Mucosa of descending colon (tissue), 3 donors: Measurements from ENCODE around the gene URB1. TPM values are rescaled to one million over a fixed set of nuclear protein-coding genes. Genes with fewer than 3 reads are reported as not detected.

Experiments used
- ATAC-seq: fragments of 200-7000 bp; cut with Tn5 transposase; one replicate; pipeline ENCODE4 v1.9.1; 2020; ENCODE audit warnings: mild to moderate bottlenecking, moderate library complexity
- DNase-seq, 3 donors: peaks; one replicate each; pipeline ENCODE4 v3.0.0-alpha.2; 2020
- H3K36me3 ChIP-seq: fragments of 200-600 bp; one replicate; pipeline ENCODE4 v1.8.0; 2021; ENCODE audit warnings: low read depth, mild to moderate bottlenecking
- H3K4me1 ChIP-seq: fragments of 200-600 bp; one replicate; pipeline ENCODE4 v1.8.0; 2021; ENCODE audit warnings: low read depth, mild to moderate bottlenecking
- H3K4me3 ChIP-seq: fragments of 200-600 bp; one replicate; pipeline ENCODE4 v1.8.0; 2021; ENCODE audit warnings: mild to moderate bottlenecking
- H3K9me3 ChIP-seq: fragments of 200-600 bp; one replicate; pipeline ENCODE4 v1.8.0; 2021; ENCODE audit warnings: mild to moderate bottlenecking
- intact Hi-C, 2 donors: fragments of 100-400 bp; cut with DNase I in 1 of 2; cut with micrococcal nuclease in 1 of 2; formaldehyde crosslinking; loops; one replicate each; pipeline versions ENCODE4 v1.11.0 to v1.11.1; 2022; cut with DNase I, micrococcal nuclease
- total RNA-seq, 3 donors: library from RNA; stranded (reverse); fragmentation: NEBNext Ultra II Directional in 2 of 3; extraction: Animal tissue kit (Norgen Biotek cat#: 25700) in 2 of 3; gene quantifications; one replicate each; pipeline versions ENCODE4 v1.2.1 to v1.2.4, GENCODE V29; 2021 to 2023
- TF ChIP-seq, protein P1 (sequence below): fragments of 200-600 bp; IDR thresholded peaks from one replicate; pipeline ENCODE4 v1.8.0; 2022; ENCODE audit warnings: antibody characterized with exemption, mild to moderate bottlenecking
- donor health status: DM: no; HTN: no; CAD: no; lungs with moderate emphysema.
- donor health status: DM: no; HTN: no; CAD: no.
- donor health status: DM: no; HTN: yes; CAD: no.

The URB1 gene
- total RNA-seq, 3 donors from 2014 or later = 8.4 to 13.5 (median 8.7) TPM

DNA sequence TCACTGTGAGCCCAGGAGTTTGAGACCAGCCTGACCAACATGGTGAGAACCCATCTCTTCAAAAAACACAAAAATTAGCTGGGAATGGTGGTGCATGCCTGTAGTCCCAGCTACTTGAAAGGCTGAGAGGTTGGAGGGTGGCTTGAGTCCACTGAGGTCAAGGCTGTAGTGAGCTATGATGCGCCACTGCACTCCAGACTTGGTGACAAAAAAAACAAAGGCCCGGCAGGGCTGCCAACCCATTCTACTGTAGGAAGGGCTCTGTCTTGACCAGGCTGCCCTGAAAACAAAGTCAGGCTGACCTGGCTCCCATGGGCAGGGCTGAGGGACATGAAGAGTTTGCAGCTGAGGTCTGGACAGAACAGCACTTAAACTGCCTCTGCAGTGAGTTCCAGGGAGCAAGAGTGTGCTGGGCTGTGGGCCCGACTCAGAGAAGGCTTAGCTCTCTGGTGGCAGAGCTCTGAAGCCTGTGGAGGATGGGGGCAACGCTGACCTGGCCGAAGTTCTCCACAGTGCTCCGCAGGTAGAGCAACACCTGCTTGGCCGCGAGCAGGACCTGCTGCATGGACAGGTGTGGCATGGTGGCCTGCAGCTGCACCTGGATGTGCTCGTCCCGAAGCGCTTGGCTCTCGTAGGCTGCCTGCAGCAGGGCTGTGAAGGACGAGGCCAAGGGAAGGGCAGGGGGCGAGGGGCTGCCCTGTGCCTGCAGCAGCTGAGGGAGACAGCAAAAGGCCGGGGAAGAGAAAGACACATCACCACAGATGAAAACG, 42.4 kb downstream of the URB1 start:
- H3K4me1 ChIP-seq = no peaks in the 10 kb centered on the region
- no peak overlapping the region for H3K4me3 ChIP-seq
- DNase-seq = no peak
- TF ChIP-seq, protein P1, sequence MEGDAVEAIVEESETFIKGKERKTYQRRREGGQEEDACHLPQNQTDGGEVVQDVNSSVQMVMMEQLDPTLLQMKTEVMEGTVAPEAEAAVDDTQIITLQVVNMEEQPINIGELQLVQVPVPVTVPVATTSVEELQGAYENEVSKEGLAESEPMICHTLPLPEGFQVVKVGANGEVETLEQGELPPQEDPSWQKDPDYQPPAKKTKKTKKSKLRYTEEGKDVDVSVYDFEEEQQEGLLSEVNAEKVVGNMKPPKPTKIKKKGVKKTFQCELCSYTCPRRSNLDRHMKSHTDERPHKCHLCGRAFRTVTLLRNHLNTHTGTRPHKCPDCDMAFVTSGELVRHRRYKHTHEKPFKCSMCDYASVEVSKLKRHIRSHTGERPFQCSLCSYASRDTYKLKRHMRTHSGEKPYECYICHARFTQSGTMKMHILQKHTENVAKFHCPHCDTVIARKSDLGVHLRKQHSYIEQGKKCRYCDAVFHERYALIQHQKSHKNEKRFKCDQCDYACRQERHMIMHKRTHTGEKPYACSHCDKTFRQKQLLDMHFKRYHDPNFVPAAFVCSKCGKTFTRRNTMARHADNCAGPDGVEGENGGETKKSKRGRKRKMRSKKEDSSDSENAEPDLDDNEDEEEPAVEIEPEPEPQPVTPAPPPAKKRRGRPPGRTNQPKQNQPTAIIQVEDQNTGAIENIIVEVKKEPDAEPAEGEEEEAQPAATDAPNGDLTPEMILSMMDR = no peak
- H3K36me3 ChIP-seq = peaks cover 16% of the 10 kb centered on the region
- no peaks in the 10 kb centered on the region for H3K9me3 ChIP-seq
- ATAC-seq = no peak
- intact Hi-C loops = no loop called here

DNA sequence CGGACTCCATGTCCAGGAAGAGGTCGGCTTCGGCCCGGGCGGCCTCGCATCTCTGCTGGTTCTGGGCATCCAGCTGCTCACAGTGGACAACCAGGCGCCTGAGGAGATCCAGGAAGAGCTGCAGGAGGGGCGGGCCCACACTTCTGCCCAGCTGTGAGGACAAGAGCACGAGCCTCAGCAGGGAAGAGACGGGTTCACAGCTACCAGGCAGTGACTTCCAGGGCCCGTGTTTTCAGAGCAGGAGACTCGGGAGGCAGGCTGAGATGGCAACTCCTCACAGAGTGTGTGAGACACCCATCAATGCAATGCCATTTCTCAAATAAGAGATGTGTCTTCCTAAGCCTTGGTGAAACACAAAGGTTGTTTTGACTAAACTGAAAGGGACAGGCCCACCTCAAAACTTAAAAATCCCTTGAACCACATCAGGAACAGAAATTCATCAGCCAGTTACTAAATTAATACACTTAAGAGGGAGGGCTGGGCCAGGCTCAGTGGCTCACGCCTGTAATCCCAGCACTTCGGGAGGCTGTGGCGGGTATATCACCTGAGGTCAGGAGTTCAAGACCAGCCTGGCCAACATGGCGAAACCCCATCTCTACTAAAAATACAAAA, 43.4 kb downstream of the URB1 start:
- Histone ChIP-seq H3K4me3 (no peak overlapping the region), H3K36me3 (peaks cover 16% of the 10 kb centered on the region), H3K4me1 (no peaks in the 10 kb centered on the region), H3K9me3 (peaks cover 1% of the 10 kb centered on the region)
- TF ChIP-seq, protein P1 = no peak
- intact Hi-C loops = no loop called here
- DNase-seq (no peak), ATAC-seq (no peak)

DNA sequence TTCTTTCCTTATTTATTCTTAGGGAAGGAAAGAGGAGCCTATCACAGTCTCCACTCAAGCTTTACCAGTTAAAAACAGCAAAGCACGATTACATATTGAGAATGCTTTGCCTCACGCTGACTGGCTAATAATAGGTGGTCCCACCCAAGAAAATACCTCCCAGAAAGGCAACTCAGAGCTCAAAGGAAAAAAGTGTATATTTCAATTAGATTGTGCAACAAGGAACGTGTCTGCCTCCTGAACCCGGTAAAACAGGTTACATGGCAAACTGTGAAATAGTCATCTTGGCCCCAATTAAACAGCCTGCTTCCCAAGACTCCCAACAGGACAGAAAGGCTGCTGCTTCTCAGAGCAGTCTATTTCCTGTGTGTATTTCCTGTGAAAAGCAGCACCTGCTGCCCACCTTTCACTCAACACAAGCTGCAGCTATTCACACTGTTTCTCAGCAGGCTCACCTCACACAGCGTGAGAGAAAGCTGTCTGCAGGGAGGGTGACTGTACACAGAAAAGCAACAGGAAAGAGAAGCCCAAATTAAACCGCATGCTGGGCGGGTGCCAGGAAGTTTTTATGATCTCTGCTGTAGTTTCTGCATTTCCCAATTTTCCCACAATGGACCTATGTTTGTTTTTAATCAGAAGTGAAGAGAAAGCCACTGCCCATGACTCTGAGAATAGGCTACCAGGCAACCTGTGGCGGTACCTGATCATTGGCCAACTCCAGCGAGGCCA, 44.0 kb downstream of the URB1 start:
- ATAC-seq = peak; percentile 12
- peaks cover 7% of the 10 kb centered on the region for H3K9me3 ChIP-seq
- H3K36me3 ChIP-seq = peaks cover 16% of the 10 kb centered on the region
- no peak for DNase-seq
- TF ChIP-seq, protein P1 = no peak
- intact Hi-C loops = no loop called here
- no peaks in the 10 kb centered on the region for H3K4me1 ChIP-seq
- no peak overlapping the region for H3K4me3 ChIP-seq

DNA sequence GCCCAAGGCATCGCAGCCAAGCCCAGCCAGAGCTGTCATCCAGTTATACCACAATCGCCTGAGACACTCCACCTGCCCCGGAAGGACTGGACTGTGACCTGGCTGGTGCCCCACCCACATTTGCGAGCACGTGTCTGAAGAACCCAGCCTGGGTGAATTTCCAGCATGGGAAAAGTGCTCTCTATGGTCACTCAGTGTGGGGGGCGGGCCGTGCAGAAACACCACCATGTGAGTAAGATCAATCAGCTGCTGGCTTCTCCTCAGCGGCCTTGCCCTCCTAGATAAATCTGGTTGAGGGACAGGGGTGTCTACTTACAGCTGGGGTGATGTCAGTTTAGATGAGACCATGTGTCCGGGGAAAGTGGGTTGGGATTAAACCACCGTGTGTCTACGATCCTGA, 44.8 kb downstream of the URB1 start:
- peaks cover 10% of the 10 kb centered on the region for H3K36me3 ChIP-seq
- no peak overlapping the region for H3K4me3 ChIP-seq
- DNase-seq = peak in 2 of 3 donors; percentile 27 to 51

DNA sequence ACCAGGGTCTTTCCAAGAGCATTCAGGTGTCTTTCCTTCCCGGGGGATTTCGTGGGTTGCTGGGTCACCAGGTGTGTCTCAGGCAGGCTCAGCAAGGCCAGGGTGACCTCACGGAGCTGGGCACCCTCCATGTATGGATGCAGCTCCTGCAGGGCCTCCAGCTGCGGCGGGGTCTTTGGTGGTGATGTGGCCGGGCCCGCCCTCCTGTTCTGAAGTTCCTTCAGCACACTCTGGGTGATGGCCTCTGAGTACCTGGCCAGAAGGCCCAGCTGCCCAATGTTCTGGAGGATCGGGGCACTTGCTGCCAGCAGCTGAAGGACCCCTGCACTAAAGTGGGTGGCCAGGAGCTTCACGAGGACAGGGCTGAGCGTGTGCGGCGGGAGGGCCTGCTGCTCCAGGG, 45.5 kb downstream of the URB1 start:
- peaks cover 10% of the 10 kb centered on the region for H3K36me3 ChIP-seq
- TF ChIP-seq, protein P1 = no peak
- no peaks in the 10 kb centered on the region for H3K4me1 ChIP-seq
- H3K4me3 ChIP-seq = no peak overlapping the region
- DNase-seq = no peak
- peaks cover 7% of the 10 kb centered on the region for H3K9me3 ChIP-seq
- intact Hi-C loops = no loop called here
- ATAC-seq = no peak

More for the DNA sequence above, 44.8 kb downstream of the URB1 start:
- Histone ChIP-seq H3K4me1 (no peaks in the 10 kb centered on the region), H3K9me3 (peaks cover 7% of the 10 kb centered on the region)
- intact Hi-C loops = no loop called here
- TF ChIP-seq, protein P1 = no peak
- ATAC-seq = peak; percentile 69
